RWPE1 (cell line): ENCODE data around the gene C1QTNF2.
"Not testable (repeated sequence)": the region's sequence is repeated elsewhere in the genome, so short reads cannot be mapped to it uniquely, and the experiment has no call there.

ENCODE experiments used
- CTCF ChIA-PET: fragments of 350-600 bp; sonication (Branson Sonifier 250); formaldehyde crosslinking; extraction: SDS; loops from one replicate; lab custom pipeline; 2021; lab: Yijun Ruan, JAX
- POLR2A ChIA-PET: fragments of 400-600 bp; formaldehyde crosslinking; extraction: SDS; loops from one replicate; lab custom pipeline; 2020; ENCODE audit warnings: antibody characterized with exemption; ENCODE audit not compliant: low non-redundant PET; lab: Yijun Ruan, JAX
- DNase-seq: peaks from one replicate; pipeline ENCODE4 v3.0.0; 2012; ENCODE audit warnings: low spot score
- H3K27ac ChIP-seq: fragments of 450-650 bp; 2 replicates; pipeline ENCODE4 v1.5.1; 2017
- TF ChIP-seq, protein P1 (sequence below): fragments of 450-650 bp; conservative IDR thresholded peaks from 2 replicates; pipeline ENCODE4 v1.5.1; 2017; ENCODE audit warnings: low read depth, mild to moderate bottlenecking

The C1QTNF2 gene

DNA sequence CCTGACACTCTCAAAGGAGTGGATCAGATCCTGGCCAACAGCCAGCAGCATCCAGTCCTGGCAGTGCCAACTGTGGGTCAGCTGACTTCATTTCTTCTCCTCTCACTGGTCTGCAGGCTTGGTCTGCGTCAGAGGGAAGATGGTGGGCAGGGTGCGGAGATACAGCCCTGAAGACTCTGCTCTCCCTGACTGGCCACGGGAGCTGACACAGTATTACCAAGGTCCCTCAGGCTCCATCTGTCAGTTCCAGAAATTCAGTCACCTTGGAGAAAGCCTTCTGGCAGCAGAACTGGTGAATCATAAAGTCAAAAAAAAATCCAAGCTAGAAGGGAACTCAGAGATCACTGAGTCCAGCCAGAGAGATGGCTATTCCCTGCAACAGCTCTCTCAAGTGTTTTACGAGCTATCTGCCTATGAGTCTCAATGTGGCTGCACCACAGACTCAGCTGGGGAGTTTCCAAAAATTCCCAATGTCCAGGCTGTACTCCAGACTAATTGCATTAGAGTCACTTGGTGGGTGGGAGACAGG, 27.9 kb downstream of the C1QTNF2 start:
- ChIA-PET CTCF (interaction anchor here (0.6 to 5.0 kb wide), 7 partner anchors 28 to 321 kb away, joined by 3 to 31 read pairs (median 3); partner anchors contain the start of gene C1QTNF2), POLR2A (no interaction called here)
- DNase-seq, result peak; percentile 22
- no peak overlapping the region for H3K27ac ChIP-seq
- TF ChIP-seq, protein P1, sequence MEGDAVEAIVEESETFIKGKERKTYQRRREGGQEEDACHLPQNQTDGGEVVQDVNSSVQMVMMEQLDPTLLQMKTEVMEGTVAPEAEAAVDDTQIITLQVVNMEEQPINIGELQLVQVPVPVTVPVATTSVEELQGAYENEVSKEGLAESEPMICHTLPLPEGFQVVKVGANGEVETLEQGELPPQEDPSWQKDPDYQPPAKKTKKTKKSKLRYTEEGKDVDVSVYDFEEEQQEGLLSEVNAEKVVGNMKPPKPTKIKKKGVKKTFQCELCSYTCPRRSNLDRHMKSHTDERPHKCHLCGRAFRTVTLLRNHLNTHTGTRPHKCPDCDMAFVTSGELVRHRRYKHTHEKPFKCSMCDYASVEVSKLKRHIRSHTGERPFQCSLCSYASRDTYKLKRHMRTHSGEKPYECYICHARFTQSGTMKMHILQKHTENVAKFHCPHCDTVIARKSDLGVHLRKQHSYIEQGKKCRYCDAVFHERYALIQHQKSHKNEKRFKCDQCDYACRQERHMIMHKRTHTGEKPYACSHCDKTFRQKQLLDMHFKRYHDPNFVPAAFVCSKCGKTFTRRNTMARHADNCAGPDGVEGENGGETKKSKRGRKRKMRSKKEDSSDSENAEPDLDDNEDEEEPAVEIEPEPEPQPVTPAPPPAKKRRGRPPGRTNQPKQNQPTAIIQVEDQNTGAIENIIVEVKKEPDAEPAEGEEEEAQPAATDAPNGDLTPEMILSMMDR, result no peak

DNA sequence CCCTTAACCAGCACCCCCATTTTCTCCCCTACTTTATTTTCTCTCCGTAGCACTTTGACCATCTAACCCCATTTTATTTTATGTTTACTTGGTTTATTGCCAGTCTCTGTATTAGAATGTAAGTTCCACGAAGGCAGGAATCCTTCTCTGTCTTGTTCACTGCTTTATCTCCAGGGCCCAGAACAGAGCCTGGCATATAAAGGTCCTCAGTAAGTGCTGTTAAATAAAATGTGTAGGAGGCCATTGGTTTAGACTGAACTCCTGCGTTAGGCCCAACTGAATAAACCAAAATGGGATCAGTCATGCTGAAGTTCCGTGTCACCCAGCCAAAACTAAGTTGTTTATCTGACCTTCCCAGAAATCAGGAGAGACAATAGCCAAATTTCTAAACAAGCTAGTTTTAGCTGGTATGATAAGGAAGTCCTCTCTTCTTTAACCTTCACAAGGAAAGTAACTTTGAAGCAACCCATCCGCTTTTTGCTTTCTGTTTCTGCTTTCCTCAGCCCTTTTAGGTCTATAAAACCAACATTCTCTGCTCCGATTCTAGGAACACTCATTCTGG, 29.0 kb downstream of the C1QTNF2 start:
- ChIA-PET POLR2A (no interaction called here), CTCF (interaction anchor here (1.1 kb wide), 1 partner anchor 143 kb away, joined by 3 read pairs; no protein-coding TSS in a partner anchor)
- no peak for DNase-seq
- H3K27ac ChIP-seq, result no peak overlapping the region
- TF ChIP-seq, protein P1, result no peak

- POLR2A ChIA-PET, CTCF ChIA-PET: not testable (repeated sequence)
Observed at GRCh38 chr5:160340513-160340912, 29.9 kb downstream of the C1QTNF2 start.

DNA sequence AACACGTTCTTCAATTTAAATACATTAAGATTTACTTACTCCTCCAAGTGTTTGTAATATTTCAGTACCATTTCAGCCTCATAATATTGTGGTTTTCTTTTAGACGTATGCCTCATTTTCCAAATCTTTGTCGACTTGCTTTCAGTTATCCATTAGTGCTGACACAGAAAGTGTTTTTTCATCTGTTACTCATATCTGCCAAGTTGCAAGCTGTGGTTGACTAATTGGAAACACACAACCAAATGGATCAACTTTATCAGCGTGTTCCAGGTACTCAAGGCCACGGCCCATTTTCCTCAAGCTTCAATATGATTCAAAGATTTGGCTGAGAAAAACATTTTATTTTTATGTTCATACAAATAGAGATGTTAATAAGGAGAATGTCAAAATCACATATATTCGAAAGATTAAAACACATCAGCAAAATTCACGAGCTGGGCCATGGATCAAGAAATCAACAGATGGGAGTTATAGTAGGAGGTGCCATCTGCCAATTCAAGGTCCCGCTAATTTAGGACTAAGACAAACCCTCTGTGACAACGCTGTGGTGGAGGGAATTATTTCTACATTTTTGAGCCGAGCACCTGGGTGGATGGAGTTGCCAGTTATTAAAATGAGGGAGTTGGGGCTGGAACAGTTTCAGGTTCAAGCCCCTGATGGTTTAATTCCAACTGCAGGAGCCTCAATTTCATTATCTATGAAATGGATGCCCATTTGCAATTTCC, 30.9 kb downstream of the C1QTNF2 start:
- no peak overlapping the region for H3K27ac ChIP-seq
- CTCF ChIA-PET, result interaction anchor here (0.7 kb wide), 1 partner anchor 742 kb away, joined by 3 read pairs; no protein-coding TSS in a partner anchor
- POLR2A ChIA-PET, result no interaction called here
- no peak for DNase-seq
- TF ChIP-seq, protein P1, result no peak

More at GRCh38 chr5:160340513-160340912, 29.9 kb downstream of the C1QTNF2 start:
- DNase-seq, H3K27ac ChIP-seq: not testable (repeated sequence)

DNA sequence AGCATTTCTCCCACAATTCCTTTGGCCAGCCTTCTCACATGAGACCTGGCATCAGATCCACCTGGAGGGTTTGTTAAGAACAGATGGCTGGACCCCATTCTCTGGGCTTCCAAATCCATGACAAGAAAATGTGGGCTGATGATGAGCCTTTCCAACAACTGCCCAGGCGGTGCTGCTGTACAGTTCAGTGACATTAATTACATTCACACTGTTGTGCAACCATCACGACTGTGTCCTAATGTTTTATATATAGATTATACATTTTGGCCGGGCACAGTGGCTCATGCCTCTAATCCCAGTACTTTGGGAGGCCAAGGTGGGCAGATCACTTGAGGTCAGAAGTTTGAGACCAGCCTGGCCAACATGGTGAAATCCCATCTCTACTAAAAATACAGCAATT, 35.7 kb downstream of the C1QTNF2 start:
- H3K27ac ChIP-seq, POLR2A ChIA-PET, DNase-seq, CTCF ChIA-PET: not testable (repeated sequence)

DNA sequence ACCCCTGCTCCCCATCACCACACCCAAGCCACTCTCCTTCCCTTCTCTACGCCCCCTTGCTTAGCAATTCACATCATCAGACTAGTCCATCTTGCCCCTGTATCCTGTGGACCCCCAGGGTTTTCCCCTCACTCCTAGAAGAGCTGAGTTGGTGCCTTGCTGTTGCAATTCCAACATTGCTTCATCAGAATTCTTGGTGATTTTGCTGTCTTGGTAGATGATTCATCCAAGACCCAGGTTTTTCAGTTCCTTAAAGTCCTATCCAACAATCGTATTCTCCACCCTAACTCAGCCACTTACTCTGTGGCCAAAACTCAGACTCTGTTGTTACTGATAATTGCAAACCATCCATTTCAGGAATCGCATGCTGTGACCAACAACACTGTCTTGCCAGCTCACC, 36.7 kb downstream of the C1QTNF2 start:
- H3K27ac ChIP-seq, result no peak overlapping the region
- CTCF ChIA-PET, result interaction anchor here (0.6 to 1.7 kb wide), 2 partner anchors 129 to 312 kb away, joined by 5 read pairs; no protein-coding TSS in a partner anchor
- TF ChIP-seq, protein P1, result no peak
- POLR2A ChIA-PET, result no interaction called here
- DNase-seq, result peak; percentile 35

DNA sequence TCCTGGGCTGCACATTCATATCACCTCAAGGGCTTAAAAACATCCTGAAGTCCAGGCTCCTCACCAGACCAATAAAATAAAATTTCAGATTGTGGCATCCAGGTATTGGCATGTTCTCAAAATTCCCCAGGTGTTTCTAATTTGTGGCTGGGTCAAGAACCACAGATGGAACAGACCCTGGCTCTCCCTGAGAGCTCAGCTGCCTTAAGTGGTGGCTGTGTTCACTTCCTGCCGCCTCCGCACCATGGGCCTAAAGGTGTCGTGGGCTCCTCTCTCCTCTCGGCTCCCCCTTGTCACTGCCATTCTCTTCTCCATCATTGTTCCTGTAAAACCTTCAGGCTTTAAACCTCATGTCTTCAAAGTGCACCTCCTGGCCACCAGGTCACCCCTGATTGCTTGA, 40.2 kb downstream of the C1QTNF2 start:
- CTCF ChIA-PET, result no interaction called here
- TF ChIP-seq, protein P1, result no peak
- H3K27ac ChIP-seq, result no peak overlapping the region
- no peak for DNase-seq
- POLR2A ChIA-PET, result no interaction called here
